K562 (cell line): ENCODE results near the gene PSAP. TPM values are rescaled to one million over a fixed set of nuclear protein-coding genes. Genes with fewer than 3 reads are reported as not detected.
A peak's percentile ranks its signal among the peaks of the same experiment; 100 is the strongest.

Experiments used
- HOXB6 ChIP-seq: fragments of 250-450 bp; sonication (Bioruptor Pico); IDR thresholded peaks from 2 replicates; pipeline ENCODE4 v1.5.1; 2022; ENCODE audit warnings: mild to moderate bottlenecking, borderline replicate concordance
- MEIS2 ChIP-seq: fragments of 450-650 bp; IDR thresholded peaks from 2 replicates; pipeline ENCODE4 v1.6.1; 2014; ENCODE audit warnings: mild to moderate bottlenecking; ENCODE audit not compliant: partially characterized antibody
- NFE2 ChIP-seq: IDR thresholded peaks from 2 replicates; pipeline ENCODE4 v1.6.1; 2014; ENCODE audit warnings: antibody characterized with exemption, low read depth
- NR2C1 ChIP-seq, 2 experiments: fragments of 450-650 bp; IDR thresholded peaks; 2 replicates each; pipeline ENCODE4 v1.6.1; 2017; ENCODE audit warnings: mild to moderate bottlenecking in 2 of 2, antibody characterized with exemption in 1 of 2, inconsistent platforms in 1 of 2, missing compliant biosample characterization in 1 of 2, missing genetic modification characterization in 1 of 2
- RFX7 ChIP-seq: fragments of 250-450 bp; sonication (Bioruptor Pico); IDR thresholded peaks from 2 replicates; pipeline ENCODE4 v1.5.1; 2021; ENCODE audit warnings: mild to moderate bottlenecking
- SMAD2 ChIP-seq: fragments of 150-350 bp; IDR thresholded peaks from 2 replicates; pipeline ENCODE4 v1.6.1; 2014; ENCODE audit warnings: low read depth, mild to moderate bottlenecking, low read length
- TEAD4 ChIP-seq, 2 experiments: sonication (generic) in 1 of 2; formaldehyde crosslinking in 1 of 2; IDR thresholded peaks; 2 replicates each; pipeline versions ENCODE4 v1.6.1 to v1.8.0; 2012 to 2022; ENCODE audit warnings: borderline replicate concordance in 1 of 2, inconsistent platforms in 1 of 2, low read length in 1 of 2, mild to moderate bottlenecking in 1 of 2, missing genetic modification reagents in 1 of 2
- ZBTB7A ChIP-seq: IDR thresholded peaks from 2 replicates; pipeline ENCODE4 v1.6.1; 2011; ENCODE audit warnings: low read depth, mild to moderate bottlenecking, low read length, moderate library complexity, borderline replicate concordance; ENCODE audit not compliant: control insufficient read depth
- ZNF436 ChIP-seq: fragments of 250-450, 450-650 bp; sonication (Bioruptor Pico); formaldehyde crosslinking; IDR thresholded peaks from 2 replicates; pipeline ENCODE4 v1.7.0; 2020; ENCODE audit warnings: mild to moderate bottlenecking
- polyA plus RNA-seq, 8 experiments: library from polyadenylated mRNA; depleted of rRNA in 4 of 8; stranded (reverse) in 5 of 8; unstranded in 3 of 8; fragments of >200 nt; fragmentation: Nextera tagmentation in 2 of 8; fragmentation: Illumina TruSeq in 1 of 8; extraction: Ambion mirVana in 2 of 8; extraction: Trizol in 1 of 8; gene quantifications; 2 replicates each; pipeline versions ENCODE4 v1.2.1 to v1.2.3, GENCODE V29; 2011 to 2014; ENCODE audit warnings: inconsistent platforms in 1 of 8, missing spikeins in 1 of 8
- total RNA-seq, 7 experiments: library from RNA; depleted of rRNA in 6 of 7; stranded (reverse); fragments of >200 nt in 6 of 7; fragmentation: Illumina TruSeq in 2 of 7; extraction: Trizol in 2 of 7; gene quantifications; 2 replicates each; pipeline versions ENCODE4 v1.2.1 to v1.2.3, GENCODE V29; 2011 to 2021; ENCODE audit warnings: low replicate concordance in 1 of 7
- TF ChIP-seq, protein P1 (sequence below): fragments of 450-650 bp; IDR thresholded peaks from 2 replicates; pipeline ENCODE4 v1.6.1; 2016; ENCODE audit warnings: mild to moderate bottlenecking, moderate library complexity
- TF ChIP-seq, protein P2 (sequence below): sonication (generic); formaldehyde crosslinking; IDR thresholded peaks from 2 replicates; pipeline ENCODE4 v1.8.0; 2022; ENCODE audit warnings: mild to moderate bottlenecking, missing genetic modification reagents, borderline replicate concordance
- TF ChIP-seq, protein P3 (sequence below): fragments of 450-650 bp; conservative IDR thresholded peaks from 2 replicates; pipeline ENCODE4 v1.6.1; 2016; ENCODE audit warnings: missing genetic modification characterization, low read depth, mild to moderate bottlenecking, missing compliant biosample characterization, moderate library complexity

Gene PSAP
- total and polyA plus RNA-seq, 9 of the 15 experiments (the other 6 are each of a cell fraction or from before 2014, with no cell fraction given) = 245 to 700 (median 429) TPM

DNA sequence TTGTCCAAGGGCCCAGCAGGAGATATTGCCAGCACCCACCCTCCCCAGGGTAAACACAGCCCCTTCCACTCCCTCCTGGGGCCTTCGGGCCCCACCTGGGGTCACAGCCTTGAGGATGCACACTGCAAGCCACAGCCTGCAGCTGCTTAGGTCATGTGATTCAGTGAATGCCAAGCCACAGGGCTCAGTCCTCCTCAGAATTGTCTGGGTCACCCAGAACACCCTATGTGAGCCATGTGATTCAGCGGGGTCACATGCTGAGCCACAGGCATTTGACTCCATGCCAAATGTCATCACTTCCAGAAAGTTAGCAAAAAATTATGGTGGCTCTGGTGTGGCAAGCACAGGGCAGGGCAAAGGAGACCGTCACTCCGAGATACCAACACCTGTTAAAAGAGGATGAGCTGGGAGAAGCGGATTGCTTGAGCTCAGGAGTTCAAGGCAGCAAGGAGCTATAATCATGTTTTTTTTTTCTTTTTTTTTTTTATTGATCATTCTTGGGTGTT, 17.2 kb upstream of the PSAP start (continued):
- TF ChIP-seq, protein P1, sequence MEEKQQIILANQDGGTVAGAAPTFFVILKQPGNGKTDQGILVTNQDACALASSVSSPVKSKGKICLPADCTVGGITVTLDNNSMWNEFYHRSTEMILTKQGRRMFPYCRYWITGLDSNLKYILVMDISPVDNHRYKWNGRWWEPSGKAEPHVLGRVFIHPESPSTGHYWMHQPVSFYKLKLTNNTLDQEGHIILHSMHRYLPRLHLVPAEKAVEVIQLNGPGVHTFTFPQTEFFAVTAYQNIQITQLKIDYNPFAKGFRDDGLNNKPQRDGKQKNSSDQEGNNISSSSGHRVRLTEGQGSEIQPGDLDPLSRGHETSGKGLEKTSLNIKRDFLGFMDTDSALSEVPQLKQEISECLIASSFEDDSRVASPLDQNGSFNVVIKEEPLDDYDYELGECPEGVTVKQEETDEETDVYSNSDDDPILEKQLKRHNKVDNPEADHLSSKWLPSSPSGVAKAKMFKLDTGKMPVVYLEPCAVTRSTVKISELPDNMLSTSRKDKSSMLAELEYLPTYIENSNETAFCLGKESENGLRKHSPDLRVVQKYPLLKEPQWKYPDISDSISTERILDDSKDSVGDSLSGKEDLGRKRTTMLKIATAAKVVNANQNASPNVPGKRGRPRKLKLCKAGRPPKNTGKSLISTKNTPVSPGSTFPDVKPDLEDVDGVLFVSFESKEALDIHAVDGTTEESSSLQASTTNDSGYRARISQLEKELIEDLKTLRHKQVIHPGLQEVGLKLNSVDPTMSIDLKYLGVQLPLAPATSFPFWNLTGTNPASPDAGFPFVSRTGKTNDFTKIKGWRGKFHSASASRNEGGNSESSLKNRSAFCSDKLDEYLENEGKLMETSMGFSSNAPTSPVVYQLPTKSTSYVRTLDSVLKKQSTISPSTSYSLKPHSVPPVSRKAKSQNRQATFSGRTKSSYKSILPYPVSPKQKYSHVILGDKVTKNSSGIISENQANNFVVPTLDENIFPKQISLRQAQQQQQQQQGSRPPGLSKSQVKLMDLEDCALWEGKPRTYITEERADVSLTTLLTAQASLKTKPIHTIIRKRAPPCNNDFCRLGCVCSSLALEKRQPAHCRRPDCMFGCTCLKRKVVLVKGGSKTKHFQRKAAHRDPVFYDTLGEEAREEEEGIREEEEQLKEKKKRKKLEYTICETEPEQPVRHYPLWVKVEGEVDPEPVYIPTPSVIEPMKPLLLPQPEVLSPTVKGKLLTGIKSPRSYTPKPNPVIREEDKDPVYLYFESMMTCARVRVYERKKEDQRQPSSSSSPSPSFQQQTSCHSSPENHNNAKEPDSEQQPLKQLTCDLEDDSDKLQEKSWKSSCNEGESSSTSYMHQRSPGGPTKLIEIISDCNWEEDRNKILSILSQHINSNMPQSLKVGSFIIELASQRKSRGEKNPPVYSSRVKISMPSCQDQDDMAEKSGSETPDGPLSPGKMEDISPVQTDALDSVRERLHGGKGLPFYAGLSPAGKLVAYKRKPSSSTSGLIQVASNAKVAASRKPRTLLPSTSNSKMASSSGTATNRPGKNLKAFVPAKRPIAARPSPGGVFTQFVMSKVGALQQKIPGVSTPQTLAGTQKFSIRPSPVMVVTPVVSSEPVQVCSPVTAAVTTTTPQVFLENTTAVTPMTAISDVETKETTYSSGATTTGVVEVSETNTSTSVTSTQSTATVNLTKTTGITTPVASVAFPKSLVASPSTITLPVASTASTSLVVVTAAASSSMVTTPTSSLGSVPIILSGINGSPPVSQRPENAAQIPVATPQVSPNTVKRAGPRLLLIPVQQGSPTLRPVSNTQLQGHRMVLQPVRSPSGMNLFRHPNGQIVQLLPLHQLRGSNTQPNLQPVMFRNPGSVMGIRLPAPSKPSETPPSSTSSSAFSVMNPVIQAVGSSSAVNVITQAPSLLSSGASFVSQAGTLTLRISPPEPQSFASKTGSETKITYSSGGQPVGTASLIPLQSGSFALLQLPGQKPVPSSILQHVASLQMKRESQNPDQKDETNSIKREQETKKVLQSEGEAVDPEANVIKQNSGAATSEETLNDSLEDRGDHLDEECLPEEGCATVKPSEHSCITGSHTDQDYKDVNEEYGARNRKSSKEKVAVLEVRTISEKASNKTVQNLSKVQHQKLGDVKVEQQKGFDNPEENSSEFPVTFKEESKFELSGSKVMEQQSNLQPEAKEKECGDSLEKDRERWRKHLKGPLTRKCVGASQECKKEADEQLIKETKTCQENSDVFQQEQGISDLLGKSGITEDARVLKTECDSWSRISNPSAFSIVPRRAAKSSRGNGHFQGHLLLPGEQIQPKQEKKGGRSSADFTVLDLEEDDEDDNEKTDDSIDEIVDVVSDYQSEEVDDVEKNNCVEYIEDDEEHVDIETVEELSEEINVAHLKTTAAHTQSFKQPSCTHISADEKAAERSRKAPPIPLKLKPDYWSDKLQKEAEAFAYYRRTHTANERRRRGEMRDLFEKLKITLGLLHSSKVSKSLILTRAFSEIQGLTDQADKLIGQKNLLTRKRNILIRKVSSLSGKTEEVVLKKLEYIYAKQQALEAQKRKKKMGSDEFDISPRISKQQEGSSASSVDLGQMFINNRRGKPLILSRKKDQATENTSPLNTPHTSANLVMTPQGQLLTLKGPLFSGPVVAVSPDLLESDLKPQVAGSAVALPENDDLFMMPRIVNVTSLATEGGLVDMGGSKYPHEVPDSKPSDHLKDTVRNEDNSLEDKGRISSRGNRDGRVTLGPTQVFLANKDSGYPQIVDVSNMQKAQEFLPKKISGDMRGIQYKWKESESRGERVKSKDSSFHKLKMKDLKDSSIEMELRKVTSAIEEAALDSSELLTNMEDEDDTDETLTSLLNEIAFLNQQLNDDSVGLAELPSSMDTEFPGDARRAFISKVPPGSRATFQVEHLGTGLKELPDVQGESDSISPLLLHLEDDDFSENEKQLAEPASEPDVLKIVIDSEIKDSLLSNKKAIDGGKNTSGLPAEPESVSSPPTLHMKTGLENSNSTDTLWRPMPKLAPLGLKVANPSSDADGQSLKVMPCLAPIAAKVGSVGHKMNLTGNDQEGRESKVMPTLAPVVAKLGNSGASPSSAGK = peak; percentile 83
- TF ChIP-seq ZBTB7A (0 out of 2 replicates have a peak, but pooled peaks have one; percentile 20), HOXB6 (no peak), NFE2 (no peak; the same call in 1 of the 2 replicates), MEIS2 (peak; percentile 13), RFX7 (CRISPR knock-in tag) (no peak), SMAD2 (no peak), TEAD4 (IDR thresholded peaks at IDR 0.05; ENCODE audit: low read length) (0 out of 2 replicates have a peak, but pooled peaks have one; percentile 28), TEAD4 (CRISPR knock-in tag; IDR thresholded peaks at IDR 0.05; ENCODE audit: borderline replicate concordance) (no peak), ZNF436 (CRISPR knock-in tag) (no peak), NR2C1 (IDR thresholded peaks at IDR 0.05) (peak; percentile 24; the same call in 1 of the 2 replicates), NR2C1 (tag; IDR thresholded peaks at IDR 0.05) (peak; percentile 81)
- TF ChIP-seq, protein P2, sequence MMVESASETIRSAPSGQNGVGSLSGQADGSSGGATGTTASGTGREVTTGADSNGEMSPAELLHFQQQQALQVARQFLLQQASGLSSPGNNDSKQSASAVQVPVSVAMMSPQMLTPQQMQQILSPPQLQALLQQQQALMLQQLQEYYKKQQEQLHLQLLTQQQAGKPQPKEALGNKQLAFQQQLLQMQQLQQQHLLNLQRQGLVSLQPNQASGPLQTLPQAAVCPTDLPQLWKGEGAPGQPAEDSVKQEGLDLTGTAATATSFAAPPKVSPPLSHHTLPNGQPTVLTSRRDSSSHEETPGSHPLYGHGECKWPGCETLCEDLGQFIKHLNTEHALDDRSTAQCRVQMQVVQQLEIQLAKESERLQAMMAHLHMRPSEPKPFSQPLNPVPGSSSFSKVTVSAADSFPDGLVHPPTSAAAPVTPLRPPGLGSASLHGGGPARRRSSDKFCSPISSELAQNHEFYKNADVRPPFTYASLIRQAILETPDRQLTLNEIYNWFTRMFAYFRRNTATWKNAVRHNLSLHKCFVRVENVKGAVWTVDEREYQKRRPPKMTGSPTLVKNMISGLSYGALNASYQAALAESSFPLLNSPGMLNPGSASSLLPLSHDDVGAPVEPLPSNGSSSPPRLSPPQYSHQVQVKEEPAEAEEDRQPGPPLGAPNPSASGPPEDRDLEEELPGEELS = no peak
- TF ChIP-seq, protein P3, sequence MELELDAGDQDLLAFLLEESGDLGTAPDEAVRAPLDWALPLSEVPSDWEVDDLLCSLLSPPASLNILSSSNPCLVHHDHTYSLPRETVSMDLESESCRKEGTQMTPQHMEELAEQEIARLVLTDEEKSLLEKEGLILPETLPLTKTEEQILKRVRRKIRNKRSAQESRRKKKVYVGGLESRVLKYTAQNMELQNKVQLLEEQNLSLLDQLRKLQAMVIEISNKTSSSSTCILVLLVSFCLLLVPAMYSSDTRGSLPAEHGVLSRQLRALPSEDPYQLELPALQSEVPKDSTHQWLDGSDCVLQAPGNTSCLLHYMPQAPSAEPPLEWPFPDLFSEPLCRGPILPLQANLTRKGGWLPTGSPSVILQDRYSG (tag) = peak; percentile 56; the same call in 1 of the 2 replicates
